ENCODE measurements around the gene FAM131B.
A peak's percentile ranks its signal among the peaks of the same experiment; 100 is the strongest.

The FAM131B gene

DNA sequence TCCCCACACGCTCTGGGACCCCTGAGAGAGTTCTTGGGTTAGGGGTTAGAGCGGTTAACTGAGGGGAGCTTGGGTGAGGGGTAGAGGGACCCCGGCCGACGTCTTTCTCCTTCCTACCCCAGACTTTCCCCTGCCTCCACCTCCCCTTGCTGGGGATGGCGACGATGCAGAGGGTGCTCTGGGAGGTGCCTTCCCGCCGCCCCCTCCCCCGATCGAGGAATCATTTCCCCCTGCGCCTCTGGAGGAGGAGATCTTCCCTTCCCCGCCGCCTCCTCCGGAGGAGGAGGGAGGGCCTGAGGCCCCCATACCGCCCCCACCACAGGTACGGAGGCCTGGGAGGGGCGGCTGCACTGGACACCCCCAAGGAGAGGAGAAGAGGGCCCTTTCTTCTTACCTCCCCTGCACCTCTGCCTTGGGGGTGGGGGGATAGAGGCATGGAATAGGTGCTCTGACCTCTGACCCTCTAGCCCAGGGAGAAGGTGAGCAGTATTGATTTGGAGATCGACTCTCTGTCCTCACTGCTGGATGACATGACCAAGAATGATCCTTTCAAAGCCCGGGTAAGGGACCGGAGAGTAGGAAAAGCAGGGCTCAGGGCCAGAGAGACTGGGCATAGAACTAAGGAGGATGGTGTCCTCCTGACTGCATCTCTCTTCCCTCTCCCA, 19.7 kb upstream of the FAM131B start:
- DNase-seq, result no peak

GRCh38 chr7:143381427-143382125, 19.1 kb upstream of the FAM131B start:
- peak; percentile 39 for DNase-seq

- DNase-seq, result peak; percentile 96
Observed at GRCh38 chr7:143380646-143381426, 18.3 kb upstream of the FAM131B start, which contains the start of gene ZYX. ZYX (plus strand) TSS chr7:143381345; CDS start chr7:143381572, 227 bp downstream.

DNA sequence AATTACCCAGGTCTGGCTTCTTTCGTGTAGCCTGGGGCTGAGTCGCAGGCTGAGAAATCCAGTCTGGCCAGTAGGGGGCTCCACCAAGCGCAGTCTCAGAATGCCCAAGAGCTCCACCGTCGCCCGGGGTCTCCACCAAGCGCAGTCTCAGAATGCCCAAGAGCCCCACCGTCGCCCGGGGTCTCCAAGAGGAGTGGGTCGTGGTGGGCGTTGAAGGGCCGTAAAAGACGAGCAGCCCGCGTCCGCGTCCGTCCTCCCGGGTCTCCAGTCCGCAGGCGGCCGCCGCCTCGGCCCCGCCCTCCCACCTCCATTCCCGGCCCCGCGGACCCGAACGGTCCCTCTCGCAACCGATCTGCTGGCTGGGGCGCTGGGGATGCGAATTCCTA, 17.7 kb upstream of the FAM131B start:
- peak; percentile 94 for DNase-seq

DNA sequence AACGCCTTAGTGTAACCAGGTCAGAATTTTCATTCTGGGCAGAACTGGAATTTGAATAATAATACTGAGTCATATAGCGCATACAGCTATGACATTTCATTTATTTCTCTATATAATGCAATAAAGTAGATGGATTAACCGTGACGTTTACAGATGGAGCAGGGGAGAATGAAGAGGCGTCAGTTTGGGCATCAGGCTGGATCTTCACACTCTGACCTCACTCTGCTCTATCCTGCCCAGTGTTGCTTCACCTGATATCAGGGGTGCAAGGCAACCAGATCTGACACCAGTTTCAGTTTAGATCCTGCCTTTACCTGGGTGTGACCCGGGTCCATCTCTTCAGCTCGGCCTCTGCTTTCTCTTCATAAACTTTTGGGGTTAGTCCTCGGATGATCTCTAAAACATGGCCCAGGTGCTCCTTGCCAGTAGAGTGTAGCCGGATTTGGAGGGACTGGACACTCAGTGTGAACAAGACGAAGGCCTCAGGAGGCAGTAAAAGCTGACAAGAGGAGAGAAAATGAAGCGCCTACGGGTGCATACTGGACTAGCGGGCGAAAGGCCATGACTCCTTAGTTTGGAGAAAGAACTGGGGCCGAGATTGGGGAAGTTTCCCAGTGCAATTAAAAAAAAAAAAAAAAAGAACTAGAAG, 17.2 kb upstream of the FAM131B start:
- no peak for DNase-seq

GRCh38 chr7:143376396-143376795, 13.9 kb upstream of the FAM131B start:
- DNase-seq, result no peak

DNA sequence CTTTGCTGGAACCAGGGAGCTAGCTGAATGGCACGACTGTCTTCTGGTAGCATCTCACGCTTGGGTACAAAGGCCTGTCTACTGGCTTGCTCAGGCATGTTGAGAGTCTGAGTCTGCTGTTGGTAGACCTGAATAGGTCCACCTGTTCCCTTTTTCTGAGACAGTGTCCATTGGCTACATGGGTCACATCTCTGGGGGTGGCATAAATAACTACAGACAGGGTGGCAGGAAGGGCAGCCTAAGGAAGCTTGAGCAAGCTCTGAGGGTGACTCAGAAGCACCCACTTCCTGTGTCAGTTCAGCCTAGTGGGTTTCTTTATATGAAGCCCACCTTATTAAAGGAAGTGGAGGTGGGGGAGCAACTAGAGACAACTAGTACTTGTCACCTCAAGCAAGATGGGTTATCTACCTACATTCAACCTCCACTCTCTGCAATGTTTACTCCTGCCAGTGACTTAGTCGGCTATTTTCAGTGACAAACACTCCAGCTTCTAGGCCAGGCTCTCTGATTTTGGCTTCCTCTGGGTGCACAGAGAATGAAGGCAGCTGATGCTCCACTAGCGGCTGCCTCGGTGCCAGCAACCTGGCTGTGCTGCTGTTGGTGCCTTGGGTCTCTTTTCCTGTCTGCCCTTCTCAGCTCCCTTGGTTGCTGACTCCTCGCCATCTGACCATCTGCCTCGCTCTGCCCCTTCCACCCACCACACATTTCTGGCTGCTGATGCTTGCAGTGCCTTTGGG, 13.0 kb upstream of the FAM131B start:
- peak; percentile 79 for DNase-seq

- peak; percentile 43 for DNase-seq
Observed at GRCh38 chr7:143374561-143374960, 12.0 kb upstream of the FAM131B start.

DNA sequence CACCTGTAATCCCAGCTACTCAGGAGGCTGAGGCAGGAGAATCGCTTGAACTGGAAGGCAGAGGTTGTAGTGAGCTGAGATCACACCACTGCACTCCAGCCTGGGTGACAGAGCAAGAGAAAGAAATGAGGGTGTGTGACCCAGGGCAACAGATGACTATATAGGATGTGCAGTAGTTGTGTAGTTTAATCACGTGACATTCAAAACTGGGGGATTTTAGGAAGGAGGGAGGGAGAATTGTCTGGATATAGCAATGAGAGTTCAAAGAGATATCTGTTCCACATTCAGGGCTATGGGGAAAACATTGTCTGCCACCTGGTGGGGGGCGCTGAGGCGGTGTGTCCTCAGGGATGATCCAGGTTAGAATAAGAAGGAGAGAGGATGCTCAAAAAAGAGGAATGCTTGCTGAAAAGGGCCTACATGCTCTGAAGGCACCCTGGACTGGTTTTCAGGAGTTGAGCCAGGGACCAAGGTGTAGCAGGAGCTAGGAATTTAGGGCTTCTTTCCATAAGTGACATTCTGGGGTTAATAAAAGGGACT, 10.8 kb upstream of the FAM131B start:
- no peak for DNase-seq

DNA sequence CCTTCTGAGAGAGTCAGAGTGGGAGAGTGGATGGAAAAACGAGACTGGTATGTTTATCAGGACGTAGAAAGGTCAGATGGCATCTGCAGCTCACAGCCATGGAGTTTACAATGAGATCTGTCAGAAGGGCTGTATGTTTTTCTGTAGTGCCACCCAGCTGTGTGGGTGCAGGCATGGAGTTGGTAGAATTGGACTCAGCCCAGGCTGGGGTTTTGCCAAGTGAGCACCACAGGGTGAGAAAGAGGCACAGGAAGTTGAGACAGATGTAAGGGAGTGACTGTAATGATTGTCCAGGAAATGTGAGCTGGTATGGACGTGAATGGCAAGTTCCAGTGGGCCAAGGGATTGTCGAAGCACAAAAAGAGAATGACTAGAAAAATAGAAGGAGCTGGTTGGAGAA, 9.6 kb upstream of the FAM131B start:
- DNase-seq, result peak; percentile 90

DNA sequence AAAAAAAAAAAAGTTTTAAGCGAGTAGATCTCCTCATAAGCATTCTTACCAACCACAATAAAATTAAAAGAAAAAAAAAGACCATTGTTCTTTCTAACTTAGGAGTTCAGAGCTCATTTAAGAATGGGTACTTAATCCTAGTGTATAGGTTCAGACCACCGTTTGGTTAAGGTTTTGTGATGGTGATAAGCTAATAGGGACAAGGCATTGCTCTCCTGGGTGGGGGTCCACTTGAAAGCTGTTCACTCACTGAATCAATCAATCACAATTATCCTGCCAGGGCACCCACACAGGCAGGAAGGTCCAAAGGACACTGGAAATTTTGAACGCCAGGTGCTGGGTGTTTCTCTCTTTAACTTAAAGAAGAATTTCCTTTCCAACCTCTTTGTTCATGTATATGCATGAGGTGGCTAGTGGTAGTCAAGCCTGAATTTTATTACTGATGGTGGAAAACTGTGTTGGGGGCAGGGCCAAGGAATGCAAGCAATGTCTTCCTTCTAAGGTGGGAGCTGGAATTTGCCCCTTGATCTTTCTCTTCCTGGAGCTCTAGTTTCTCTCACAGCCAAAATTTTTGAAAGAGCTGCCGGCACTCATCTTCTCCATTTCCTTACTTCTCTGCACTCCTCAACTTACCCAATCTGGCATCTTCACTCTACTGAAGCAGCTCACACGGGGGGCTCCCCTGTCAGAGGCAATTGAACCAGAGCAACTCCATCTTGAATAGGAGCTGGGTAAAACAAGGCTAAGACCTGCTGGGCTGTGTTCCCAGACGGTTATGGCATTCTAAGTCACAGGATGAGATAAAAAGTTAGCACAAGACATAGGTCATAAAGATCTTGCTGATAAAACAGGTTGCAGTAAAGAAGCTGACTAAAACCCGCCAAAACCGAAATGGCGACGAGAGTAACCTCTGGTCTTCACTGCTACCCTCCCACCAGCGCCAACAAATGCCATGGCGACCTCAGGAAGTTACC, 7.5 kb upstream of the FAM131B start:
- no peak for DNase-seq

DNA sequence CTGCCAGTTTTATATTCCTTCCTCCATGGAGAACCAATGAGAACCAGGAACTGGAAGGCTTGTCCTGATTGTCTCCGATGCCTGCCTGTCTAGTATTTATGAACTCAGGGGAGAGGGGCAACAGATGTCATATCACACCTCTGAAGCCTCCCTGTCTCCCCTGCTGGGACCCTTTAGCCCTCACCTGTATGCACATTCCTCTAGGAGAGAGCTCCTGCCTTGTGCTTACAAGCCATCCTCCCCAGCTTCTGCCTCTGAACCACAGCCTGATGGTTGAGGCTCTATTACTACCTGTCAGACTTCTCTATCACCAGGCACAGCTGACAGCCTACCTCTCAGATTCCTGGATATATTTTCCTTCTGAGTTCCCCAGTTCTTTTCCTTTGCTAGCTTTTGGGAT, 5.9 kb upstream of the FAM131B start:
- DNase-seq, result no peak

GRCh38 chr7:143367972-143368371, 5.5 kb upstream of the FAM131B start:
- no peak for DNase-seq

DNA sequence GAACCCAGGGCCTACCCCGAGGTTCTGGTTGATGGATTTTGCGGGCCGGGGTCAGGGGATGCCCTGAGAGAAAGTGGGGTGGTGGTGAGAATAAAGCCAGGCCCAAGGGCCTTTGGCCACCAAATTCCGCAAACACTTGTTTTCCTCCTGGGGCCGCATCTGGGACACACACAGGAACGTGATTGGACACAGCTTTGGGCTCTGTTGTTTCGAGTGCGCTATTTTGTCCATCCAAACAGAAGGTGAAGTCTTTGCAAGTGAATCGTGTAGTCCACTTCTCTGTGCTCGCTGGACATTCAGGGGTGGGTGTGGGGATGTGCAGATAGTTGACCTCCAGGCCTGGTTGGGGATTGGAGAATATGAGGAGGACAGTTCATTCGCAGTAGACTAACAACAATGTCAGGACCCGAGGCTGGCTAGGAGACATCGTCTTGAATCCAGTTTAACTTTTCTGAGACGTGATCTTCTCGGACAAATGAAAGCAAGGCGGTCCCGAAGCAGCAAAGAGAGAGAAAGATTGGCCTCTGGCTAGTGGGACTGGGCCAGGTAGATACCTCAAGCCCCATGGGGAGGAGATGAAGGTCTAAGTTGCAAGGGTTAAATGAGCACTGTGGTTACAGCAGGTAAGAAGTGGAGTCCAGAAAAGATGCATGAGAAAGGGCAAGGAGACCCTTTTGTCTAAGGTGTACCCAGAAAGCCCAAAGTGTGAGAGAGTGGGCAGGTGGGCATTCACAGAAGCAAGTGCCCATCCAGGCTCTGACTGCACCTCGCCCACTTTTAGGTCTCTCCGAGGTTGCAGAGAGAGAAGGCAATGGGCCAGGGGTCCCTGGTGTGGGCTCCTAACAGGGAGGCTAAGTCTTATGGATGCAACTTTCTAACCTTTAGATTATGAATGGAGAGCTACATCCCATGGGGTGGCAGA, 764 bp upstream of the FAM131B start:
- no peak for DNase-seq

GRCh38 chr7:143361552-143362130, 872 bp downstream of the FAM131B start:
- no peak for DNase-seq

- DNase-seq, result no peak
Observed at GRCh38 chr7:143360788-143361551, 1.5 kb downstream of the FAM131B start.

- DNase-seq, result no peak
Observed at GRCh38 chr7:143359771-143360353, 2.7 kb downstream of the FAM131B start.

GRCh38 chr7:143358626-143359025, 3.9 kb downstream of the FAM131B start:
- no peak for DNase-seq
